GM21529 (cell line): Measurements from ENCODE around the gene RPS16.

ENCODE experiments used
- ATAC-seq: cut with Tn5 transposase; IDR thresholded peaks from one replicate; pipeline ENCODE4 v1.9.1; 2021; ENCODE audit not compliant: unreplicated experiment

The RPS16 gene

DNA sequence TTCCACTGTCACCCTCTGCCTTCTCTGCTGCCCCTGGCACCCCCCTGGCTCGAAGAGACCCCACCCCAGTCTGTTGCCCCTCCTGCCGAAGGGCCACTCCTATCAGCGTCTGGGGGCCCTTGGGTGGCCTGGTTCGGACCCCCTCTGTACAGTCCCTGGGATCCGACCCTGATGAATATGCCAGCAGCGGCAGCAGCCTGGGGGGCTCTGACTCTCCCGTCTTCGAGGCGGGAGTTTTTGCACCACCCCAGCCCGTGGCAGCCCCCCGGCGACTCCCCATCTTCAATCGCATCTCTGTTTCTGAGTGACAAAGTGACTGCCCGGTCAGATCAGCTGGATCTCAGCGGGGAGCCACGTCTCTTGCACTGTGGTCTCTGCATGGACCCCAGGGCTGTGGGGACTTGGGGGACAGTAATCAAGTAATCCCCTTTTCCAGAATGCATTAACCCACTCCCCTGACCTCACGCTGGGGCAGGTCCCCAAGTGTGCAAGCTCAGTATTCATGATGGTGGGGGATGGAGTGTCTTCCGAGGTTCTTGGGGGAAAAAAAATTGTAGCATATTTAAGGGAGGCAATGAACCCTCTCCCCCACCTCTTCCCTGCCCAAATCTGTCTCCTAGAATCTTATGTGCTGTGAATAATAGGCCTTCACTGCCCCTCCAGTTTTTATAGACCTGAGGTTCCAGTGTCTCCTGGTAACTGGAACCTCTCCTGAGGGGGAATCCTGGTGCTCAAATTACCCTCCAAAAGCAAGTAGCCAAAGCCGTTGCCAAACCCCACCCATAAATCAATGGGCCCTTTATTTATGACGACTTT is 27.1 kb downstream of the RPS16 start:
- ATAC-seq, result no peak

DNA sequence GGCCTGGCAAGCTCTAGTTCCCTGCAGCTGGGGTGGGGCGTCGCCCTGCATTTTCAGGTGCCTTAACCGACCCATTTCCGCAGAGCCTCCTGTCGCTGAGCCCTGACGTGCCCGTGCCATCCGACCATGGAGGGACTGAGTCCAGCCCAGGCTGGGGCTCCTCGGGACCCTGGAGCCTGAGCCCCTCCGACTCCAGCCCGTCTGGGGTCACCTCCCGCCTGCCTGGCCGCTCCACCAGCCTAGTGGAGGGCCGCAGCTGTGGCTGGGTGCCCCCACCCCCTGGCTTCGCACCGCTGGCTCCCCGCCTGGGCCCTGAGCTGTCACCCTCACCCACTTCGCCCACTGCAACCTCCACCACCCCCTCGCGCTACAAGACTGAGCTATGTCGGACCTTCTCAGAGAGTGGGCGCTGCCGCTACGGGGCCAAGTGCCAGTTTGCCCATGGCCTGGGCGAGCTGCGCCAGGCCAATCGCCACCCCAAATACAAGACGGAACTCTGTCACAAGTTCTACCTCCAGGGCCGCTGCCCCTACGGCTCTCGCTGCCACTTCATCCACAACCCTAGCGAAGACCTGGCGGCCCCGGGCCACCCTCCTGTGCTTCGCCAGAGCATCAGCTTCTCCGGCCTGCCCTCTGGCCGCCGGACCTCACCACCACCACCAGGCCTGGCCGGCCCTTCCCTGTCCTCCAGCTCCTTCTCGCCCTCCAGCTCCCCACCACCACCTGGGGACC is 27.9 kb downstream of the RPS16 start:
- no peak for ATAC-seq

DNA sequence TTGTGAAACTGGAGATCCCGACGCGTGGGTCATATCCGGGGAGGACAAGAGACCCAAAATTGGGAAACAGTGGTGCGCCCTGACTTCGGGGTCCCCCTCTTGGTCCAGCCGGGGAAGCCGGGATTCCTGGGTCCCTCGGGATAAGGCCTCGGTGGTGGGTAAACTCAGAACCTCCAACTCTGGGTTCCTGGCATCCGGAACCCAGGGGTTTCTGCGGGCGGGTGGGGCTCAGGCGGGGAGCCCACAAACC is 28.4 kb downstream of the RPS16 start:
- ATAC-seq, result no peak

DNA sequence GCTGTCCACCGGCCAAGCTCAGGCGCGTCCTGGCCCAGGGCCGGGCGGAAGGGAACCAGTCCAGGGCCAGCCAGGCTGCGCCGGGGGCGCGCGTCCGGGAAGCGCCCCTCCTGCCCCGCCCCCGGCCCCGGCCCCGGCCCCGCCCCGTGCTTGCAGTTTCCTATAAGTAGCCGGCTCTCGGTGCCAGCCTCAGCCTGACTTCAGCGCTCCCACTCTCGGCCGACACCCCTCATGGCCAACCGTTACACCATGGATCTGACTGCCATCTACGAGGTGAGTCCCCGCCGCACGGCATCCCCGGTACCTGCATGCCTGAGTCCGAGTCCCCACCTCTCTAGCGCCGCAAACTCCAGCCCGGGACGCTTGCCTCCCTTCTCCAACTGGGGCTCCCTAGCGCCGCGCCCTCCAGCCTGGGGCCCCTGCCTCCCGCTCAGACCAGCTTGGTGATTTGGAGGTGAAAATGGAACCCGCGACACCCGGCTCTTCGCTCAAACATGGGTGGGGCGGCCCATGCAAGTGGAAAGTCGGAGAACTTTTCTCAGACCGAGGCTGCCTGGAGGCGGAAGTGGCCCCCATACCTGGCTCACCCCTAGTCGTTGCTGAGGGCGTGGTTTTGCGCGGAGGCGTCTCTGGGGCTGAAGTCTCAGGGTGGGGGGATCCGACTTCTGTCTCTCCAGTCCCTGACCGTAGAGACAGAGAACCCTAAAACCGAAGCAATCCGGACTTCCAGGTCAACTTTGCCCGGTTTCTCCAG is 28.9 kb downstream of the RPS16 start, which contains the start of gene ZFP36:
Gene ZFP36 (plus strand): TSS at position 192 of the 754 bp plus-strand sequence. CDS start 58 bp downstream, at position 250.
- no peak for ATAC-seq

DNA sequence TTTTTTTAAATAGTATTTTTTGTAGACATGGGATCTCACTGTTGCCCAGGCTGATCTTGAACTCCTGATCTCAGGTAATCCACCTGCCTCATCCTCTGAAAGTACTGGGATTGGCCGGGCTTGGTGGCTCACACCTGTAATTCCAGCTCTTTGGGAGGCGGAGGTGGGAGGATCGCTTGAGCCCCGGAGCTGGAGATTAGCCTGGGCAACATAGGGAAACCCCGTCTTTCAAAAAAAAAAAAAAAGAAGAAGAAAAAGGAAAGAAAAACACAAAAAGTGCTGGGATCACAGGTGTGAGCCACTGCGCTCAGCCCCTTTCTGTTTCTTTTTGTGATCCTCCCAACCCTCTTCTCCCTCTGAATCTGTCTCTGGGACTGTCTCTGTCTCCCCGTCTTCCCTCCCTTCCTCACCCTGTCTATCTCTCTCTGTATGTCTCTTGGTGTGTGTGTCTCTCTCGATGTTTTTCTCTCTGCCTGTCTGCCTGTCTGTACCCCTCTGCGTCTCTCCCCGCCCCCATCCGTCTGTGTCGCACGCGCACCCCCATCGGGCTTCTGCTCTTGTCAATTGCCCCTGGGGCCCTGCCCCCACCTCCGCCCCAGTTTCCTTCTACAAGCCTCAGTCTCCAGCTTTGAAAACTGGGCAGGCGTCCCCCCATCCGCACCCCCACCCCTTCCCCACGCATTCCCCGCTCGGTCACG is 29.6 kb downstream of the RPS16 start:
- ATAC-seq, result no peak

DNA sequence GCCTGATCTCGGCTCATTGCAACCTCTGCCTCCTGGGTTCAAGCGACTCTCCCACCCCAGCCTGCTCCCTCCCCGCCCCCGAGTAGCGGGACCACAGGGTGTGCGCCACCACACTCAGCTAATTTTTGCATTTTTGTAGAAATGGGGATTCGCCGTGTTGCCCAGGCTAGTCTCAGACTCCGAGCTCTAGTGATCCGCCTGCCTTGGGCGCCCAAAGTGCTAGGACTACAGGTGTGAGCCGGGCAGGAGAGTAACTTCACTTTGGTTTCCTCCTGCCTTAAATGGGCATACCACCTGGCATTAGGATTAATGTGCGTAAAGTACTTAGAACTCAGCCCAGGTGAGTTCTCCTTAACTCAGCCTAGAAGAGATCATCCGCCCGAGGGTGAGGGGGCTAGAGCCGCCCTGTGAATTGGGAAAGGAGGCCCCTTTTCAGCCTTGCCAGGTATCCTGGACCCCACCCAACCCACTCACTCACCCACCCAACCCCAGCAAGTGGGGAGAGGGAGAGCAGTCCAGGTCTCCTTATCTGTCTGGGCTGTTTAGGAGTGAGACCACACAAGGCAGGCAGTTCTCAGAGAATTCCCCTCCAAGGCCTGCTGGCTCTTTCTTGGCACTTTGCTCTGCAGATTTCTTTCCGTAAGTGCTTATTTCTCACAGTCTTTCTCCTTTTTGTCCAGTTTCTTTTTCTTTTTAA is 30.3 kb downstream of the RPS16 start:
- no peak for ATAC-seq

DNA sequence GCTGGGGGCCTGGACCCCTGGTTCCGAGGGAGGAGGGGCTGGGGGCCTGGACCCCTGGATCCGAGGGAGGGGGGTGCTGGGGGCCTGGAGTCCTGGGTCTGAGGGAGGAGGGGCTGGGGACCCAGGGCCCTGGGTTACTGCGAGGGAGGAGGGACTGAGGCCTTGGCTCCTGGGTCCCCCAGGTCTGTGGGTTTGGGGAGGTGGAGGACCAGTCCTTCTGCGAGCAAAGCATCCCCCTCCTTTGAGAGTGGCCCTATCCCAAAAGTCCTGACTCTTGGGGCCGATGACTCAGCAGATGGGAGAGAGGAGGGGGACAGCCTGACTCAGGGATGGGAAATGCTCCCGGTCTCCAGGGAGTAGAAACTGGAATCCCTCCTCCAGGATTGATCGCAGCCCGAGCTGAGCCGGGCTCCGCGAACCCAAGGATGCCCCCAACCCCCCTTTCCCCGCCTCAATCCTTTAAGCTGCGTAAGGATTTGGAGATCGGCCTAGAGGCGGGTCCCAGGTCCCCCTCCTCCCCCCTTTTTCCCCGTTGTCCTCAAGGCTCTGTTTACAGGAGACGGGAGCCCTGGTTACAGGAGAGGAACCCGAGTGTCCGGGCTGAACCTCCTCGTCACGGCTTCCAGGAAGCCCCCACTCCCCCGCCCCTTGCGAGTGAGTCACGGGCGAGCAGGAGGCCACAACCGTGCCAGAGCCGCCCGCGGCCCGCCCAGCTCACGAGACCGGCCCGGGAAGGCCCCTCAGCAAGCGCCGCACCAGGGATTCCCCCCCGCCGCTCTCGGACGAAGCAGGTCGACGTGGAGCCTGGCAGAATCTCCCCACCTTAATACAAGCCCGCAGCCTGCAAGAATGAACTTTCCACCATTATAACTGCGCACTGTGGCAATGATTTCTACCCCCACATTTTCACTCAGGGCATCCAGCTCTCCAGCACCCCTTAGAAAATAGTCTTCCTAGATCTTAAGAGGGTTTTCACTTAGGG is 32.1 kb downstream of the RPS16 start:
- ATAC-seq, result peak; percentile 16

DNA sequence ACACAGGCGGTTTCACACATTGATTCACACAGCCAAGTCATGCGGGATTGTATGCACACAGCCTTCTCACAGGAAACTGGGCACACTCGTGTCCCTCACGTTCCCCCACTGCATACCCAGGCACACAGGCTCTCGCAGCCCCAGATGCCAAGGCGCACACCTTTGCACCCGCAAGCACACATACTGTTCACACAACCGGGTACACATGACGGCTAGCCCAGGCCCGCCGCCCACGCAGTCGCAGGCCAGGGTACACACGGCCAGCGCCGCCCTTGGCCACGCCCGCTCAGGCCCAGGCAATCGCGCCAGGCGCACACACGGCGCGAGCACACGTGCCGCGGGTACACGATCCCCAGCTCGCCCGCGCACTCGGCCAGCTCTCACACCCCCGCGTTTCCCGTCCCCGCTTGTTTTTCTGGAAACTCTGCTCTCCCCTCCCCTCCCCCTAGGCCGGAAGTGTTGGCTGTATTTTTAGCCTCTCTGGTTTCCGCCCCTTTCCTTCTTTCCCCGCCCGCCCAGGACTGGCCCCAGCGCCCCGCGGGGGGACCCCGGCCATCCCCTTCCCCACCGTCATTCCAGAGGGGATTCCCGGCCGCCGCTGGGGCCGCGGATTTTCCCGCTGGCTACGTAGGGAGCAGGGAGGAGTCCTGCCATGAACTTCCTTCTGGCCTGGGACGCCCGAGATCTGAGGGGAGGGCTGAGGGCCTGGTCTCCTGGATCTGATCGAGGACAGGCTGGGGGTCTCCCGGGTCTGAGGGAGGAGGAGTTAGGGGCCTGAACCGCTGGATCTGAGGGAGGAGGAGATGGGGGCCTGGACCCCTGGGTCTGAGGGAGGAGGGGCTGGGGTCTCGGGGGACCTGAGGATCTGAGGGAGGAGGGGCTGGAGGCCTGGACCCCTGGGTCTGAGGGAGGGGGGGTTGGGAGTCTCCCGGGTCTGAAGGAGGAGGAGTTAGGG is 33.1 kb downstream of the RPS16 start:
- ATAC-seq, result peak; percentile 18

DNA sequence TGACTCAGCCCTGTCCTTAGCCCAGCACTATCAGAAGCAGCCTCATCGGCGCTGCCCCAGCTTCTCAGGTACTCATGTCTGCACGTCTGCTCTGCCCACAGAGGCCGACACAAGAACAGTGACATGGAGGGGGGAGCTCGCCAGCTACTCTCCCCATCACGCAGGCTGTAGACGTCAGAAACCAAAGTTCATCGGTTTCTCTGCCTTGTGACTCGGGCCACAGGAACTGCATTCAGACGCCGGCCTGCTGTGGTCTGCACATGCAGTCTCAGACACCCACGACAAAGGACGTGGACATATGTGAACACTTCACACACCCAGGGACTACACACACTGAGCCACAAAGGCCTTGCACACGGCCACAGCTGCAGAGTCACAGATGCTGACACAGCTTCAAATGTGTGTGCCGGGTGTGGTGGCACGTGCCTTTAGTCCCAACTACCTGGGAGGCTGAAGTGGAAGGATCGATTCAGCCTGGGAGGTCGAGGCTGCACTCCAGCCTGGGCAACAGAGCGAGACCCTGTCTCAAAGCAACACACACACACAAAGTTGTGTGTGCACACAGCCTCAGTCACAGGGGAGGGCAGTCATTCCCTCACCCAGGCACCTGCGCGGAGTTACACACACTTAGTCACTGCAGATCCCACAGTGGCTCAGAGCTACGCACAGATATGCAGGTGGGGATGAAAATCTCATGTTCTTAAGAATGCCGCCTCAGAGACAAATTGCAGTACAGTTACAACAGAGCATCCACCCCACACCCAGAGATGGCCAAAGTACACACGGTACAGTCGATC is 34.0 kb downstream of the RPS16 start:
- ATAC-seq, result no peak

DNA sequence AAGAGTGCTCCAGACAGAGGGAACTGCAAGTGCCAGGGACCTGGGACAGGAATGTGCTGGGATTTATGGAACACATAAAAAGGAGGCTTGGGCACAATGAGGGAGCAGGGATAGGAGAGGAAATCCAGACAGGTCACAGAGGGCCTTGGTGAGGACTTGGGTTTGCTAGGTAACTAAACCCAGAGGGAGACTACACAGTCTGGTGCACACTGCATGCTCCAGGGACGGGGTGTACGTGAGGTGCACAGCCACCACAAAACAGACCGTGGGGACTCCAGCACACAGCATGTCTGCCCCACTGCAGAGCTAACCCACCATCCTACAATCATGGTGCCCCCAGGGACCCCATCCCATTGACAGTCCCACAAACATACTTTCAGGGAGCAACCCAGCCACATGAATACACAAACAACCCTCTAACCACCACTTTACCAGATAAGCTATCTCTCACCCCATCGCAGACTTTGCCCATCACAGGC is 34.6 kb downstream of the RPS16 start:
- ATAC-seq, result no peak

DNA sequence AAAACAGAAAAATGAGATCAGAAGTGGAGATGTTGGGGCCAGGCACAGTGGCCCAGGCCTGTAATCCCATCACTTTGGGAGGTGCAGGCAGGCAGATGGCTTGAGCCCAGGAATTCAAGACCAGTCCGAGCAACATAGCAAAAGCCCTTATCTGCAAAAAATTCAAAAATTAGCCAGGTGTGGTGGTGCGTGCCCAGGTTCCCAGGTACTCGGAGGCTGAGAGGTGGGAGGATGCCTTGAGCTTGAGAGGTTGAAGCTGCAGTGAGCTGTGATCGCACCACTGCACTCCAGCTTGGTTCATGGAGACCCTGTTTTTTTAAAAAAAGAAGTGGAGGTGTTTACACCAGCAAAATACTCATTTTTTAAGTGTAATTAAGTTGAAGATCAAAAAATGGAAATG is 35.7 kb downstream of the RPS16 start:
- ATAC-seq, result no peak

DNA sequence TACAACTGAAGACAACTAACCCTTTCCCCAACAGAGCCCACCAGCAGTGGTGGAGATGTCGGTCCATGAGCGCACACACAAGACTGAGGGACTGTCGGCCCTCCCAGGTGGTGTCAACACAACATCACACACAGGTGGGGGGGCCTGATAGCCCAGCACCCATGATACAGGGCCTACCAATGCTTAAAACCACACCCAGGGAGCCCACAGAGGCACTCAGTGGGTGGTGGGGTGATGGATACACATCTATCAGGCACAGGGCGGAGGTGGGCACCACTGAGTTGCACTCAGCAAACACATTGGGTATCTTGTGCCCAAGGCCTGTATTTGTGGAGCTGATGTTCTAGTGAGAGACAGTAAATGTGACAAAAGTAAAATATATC is 36.1 kb downstream of the RPS16 start:
- no peak for ATAC-seq

DNA sequence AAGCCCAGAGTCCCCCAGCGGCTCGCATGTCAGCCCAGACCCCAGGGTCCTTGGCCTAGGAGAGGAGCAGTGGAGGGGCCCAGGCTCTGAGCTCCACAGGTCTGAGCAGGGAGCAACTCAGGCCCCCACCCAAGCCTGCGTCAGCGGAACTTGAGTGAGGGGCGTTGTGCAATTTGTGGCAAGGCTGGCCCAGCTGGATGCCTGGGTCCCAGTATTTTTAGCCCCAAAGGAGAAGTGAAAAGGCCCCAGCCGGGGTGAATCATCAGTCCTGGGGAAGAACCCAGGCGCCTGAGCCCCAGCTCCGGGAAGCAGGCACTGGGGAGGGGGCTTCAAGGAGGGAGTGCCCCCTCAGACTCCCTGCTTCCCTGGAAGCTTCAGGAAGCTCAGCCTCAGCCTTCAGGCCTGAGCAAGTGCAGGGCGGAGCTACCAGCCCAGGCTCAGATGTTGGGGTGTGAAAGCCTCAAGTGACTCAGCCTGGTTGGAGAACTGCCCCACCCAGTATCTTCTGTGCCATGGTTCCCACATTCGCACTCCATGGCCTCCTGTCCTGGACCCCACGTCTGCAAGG is 37.4 kb downstream of the RPS16 start:
- no peak for ATAC-seq

DNA sequence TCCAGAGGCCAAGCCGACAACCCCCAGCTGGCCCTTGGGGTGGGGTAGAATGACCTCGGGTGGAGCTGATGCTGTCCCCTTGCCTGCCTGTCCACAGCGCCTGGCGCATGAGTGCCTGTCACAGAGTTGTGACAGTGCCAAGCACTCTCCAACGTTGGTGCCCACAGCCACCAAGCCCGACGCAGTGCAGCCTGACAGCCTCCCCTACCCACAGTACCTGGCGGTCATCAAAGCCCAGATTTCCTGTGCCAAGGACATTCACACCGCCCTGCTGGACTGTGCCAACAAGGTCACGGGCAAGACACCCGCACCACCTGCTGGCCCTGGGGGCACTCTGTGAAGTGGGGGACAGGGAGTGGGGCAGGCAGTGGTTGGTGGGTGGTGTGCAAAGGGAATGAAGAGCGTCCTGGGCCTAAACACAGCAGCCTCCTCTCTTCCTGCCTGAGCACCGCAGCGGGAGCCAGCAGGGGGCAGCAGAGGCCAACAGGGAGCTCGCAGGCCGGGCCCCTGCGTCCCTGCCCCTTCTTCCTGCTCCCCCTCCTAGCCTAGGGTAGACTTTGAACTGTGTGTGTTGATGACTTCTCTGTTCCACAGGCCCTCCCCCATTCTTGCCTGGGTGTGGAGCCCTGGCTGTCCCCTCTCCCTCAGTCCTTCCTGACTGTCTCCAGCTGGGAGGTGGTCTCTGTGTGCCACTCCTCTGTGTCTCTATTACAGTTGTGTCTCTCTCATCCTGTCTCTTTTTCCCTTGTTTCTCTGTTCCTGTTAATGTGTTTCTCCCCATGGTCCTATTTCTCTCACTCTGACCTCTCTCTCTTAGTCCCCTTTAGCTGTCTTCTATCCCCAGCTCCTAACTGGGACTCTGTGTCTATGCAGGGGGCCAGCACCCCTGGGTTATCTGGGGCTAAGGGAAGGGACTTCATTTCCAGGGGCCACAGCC is 38.1 kb downstream of the RPS16 start:
- peak; percentile 48 for ATAC-seq

DNA sequence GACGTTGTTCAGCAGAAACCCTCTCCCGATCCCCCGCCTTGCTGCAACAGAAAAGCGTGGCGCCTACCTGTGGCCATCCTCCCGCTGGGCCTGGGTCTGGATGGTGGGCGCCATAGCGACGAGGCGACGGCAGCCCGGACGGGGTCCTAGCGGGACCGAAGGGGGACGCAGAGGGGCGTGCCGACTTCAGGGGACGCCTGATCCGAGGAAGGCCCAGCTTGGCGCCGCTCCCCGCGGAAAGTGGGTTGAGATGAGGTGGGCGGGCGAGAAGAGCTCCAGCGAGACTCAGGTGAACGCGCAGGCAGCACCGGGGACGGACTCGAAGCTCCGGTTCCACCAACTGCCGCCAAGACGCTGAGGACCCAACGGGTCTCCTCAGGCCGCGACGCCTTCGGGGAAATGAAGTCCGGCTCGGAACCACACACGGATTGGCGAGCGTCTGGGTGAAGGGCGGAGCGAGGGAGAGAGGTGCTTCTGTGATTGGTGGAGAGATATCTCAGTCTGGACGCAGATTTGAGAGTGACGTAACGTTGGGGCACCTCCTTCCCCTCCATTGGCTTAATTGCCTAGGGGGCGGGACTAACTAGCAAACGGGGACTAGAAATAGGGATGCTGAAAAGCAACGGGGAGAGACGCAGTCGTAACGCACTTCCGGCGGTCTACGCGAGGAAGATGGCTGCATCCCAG is 44.9 kb downstream of the RPS16 start, which contains the start of the genes MED29 and PAF1:
Gene MED29 (plus strand): TSS at position 628 of the 687 bp plus-strand sequence. CDS start 45 bp downstream, at position 673.
Gene PAF1 (minus strand): TSS at position 356 of the 687 bp plus-strand sequence. CDS start 242 bp downstream, at position 114.
- ATAC-seq, result peak; percentile 90
